NOMO-1 (cell line): Measurements from ENCODE around the gene MAP3K14.
A peak's percentile ranks its signal among the peaks of the same experiment; 100 is the strongest.
"Not testable (repeated sequence)": the region's sequence is repeated elsewhere in the genome, so short reads cannot be mapped to it uniquely, and the experiment has no call there.

ENCODE experiments used
- DNase-seq, 2 experiments: peaks; one replicate each; lab custom pipeline; 2025; ENCODE audit not compliant: unreplicated experiment in 2 of 2; lab: John Stamatoyannopoulos, UW

The MAP3K14 gene

DNA sequence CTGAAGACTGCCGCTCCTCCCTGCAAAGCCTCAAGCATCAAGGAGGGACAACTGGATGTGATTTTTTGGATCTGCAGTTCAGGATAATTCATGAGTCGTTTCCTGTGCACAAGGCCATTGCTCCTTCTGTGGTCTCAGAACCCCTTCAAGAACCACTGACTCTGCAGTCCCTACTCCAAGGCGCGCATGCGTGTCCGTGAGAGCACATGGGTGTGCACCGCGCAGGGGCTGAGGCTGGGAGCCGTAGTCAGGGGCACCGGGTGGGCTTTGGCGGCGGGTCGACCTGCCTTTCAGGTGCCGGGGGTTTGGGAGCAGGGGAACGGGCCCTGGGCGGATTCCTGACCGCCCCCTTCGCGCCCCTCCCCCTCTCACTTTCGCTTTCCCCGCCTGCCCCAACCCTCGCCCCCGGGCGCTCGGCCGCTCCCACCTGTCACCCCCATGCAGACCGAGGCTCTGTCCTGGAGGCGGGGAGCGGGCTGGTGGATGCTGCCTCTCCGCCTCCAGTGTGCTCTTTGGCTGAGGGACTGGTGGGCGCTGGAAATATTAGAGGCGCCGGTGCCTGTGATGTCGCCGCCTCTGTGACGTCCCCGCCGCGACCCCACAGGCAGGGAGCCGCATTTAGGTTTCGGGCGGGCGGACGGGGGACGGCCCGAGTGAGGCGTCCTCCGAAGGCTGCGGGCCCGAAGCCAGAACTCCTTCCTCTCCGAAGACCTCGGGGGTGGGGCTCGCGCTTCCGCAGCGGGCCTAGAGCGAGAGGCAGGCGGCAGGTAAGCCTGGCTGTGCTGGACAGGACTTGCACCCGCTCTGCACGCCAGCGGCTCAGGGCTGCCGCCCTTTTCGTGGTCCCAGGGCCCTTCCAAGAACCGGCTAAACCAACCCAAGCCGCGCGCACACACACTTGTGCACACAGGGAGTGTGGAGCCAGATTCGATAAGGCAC lies 55.0 kb downstream of the MAP3K14 start, which contains the start of gene SPATA32:
SPATA32 (minus strand) TSS at position 518 of the 939 bp plus-strand sequence; CDS start at position 440, 78 bp downstream.
- DNase-seq: no peak

DNA sequence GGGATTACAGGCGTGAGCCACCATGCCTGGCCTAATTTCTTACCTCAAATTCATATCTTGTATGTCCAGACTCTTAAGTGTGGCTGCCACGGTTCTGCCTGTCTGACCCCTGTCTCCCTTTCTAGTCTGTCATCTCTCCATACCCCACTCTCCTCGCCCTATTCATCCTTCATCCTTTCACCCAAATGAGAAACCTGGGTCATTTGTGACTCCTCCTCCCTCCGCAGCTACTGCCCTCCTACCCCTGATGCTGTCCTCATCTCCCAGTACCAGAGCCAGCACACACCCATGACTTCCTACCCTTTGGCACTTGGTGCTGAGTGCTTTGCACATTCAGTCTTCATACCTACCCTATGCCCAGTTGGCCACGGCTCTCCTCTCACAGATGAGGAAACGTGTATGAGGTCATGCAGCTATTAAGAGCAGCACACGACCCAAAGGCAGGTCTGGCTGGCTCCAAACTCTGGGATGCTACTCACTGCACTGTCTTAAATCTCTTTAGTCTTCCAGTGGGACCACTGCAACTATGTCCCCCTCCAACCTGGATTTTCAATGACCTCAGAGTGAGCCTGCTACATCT lies 56.5 kb downstream of the MAP3K14 start:
- no peak for DNase-seq

DNA sequence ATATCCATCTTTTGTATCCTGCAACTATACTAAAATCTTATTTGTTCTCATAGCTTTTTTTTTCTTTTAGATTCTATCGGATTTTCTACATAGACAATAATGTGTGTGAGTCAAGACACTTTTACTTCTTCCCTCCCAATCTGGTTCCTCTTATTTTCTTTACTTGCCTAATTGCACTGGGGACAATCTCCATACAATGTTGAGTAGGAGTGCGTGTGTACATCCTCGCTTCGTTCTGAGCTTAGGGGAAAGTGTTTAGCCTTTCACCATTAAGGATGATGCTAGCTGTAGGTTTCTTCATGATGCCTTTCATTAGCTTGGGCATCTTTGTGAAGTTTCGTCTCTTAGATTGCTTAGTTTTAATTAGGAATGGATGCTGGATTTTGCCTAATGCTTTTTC lies 57.8 kb downstream of the MAP3K14 start:
- DNase-seq: no peak

DNA sequence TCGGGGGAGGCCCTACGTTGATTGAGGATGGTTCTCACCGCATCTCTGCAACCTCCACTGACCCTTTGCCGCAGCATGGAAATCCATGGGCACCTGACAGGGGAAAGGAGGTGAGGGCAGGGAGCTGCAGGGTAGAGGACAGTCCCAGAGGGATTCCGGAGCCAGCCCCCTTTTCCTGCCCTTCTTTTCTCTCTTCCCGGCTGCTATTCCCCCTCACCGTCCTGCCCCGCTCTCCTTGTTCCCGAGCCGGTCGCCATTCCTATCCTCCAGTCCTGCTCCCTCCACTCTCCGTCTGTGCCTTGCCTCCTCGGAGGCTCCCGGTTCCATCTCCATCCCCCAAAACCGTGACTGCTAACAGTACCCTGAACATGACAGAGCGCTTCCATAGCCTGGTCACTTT lies 59.7 kb downstream of the MAP3K14 start:
- DNase-seq: no peak

DNA sequence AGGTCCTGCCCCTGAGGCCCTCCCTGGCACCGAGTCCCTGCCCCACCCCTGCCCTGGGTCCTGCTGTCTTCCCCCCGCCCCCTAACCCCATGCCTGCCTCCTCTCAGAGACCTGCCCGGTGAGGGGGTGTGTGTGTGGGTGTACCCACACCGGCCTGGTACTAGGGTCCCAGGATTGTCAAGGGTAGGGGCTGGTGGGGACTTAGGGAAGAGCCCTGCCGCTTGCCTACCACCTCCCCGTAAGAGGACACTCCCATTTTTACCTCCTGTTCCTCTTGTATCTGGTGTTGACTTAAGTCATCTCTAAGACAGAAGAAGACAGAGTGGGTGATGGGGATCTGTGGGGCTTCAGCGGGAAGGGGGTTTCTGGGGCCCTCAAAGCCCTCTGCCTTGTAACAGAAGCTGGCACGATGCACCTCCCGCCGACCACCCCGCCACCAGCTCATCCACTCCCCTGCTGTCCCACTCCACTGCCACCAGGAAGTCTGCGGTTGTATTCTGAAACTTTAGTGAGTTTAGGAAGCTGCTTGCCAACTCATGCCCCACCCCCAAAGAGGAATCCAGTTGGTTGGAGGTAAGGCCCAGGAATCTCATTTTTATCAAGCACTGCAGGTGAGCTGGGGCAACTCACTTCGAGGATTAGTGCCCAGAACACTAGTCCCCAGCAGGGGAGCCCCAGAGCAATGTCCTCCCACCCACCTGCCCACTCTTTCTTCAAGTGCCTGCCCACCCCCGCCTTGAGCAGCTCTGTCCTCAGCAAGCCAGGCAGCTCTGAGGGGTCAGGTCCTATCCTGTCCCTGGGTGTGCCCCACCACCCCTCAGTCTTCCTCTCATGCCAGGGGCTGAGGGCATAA lies 60.5 kb downstream of the MAP3K14 start:
- no peak for DNase-seq

DNA sequence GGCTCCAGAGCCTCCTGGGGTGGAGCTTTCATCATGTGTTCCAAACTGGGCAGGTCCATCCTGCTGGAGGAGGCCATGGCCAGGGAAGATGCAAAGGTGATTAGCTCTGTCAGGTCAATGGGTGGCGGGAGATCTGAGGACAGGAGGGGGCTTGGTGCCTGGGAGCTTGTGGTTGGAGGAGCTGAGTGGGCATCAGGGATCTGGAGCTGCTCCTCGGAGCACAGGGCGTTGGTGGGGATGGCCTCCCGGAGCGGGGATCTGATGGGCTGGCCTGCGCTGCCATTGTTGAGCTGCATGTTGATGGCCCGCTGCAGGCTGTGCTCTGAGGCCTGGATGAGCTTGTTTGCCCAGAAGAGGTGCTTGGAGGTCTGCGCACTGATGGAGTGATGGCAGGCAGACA lies 61.5 kb downstream of the MAP3K14 start:
- DNase-seq: no peak

DNA sequence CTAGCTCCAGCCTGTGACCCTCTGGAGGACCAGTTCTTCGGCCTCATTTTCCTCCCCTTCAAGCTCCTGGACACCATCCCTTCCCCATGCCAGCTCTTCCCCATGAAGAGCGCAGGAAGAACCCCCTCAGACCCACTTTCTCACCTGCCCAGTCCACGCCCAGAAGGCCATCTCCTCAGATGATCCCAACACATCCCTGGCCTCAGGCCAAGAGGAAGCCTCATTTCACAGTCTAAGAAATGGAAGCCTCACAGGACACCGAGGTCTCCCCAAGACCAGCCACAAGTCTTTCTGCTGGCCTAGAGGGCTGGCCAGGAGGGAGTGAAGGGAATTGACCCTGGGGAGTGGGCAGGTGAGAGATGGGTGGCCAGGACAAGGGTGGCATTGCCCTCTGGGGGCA lies 62.9 kb downstream of the MAP3K14 start:
- no peak for DNase-seq

DNA sequence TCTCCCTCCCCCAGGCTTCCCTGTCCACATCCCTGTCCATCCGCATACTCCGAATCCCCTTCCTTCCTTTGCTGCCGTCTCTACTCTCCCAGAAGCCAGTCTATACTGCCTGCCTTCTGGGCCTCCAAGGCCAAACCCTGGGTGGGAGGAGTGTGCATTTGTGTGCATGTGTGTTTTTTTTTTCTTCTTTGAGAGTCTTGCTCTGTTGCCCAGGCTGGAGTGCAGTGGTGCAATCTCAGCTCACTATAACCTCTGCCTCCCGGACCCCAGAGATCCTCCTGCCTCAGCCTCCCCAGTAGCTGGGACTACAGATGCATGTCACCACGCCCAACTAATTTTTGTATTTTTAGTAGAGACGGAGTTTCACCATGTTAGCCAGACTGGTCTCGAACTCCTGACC lies 63.6 kb downstream of the MAP3K14 start:
- not testable (repeated sequence) for DNase-seq

DNA sequence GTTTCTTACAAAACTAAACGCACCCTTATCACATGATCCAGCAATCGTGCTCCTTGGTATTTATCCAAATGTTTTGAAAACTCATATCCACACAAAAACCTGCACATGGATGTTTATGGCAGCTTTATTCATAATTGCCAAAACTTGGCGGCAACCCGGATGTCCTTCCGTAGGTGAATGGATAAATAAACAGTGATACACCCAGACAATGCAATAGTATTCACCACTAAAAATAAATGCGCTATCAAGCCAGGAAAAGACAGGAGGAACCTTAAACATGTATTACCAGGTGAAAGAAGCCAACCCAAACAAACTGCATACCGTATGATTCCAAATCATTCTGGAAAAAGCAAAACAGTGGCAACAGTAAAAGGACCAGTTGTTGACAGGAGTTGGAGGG lies 64.9 kb downstream of the MAP3K14 start:
- no peak for DNase-seq

DNA sequence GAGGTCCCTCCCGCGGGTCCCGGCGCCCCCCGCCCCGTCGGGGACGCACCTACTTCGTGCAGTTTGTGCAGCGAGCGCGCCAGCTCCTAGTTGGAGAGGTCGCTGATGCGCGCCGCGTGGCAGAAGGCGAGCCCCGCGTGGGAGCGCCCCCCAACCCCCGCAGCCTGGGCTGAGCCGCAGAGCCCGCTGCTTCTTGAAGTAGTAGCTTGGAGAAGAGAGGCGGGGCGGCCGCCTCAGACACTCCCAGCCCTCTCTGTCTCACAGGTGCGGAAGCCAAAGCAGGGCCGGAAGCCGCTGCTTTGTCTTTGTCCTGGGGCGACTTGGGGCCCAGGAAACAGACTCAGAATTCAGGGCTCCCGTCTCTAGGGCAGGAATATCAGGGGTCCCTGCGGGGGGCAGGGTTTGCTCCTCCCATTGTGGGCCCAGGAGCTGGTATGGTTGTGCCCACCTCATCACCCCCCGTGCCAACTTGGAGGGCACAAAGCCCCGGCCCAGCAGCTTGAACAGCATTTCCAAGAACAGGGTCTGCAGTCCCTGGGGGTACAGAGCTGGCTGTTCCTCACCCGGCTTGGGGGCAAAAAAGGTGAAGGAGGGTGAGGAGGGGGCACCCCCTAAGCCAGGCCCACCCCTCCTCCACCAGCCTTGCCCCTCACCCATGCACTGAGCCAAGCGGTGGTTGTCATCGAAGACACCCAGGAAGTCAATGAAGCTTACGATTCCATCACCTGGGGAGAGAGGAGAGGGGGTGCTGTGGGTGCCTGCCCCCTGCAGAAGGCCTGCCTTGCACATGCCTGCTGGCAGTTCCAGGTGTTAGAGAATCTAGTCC lies 68.5 kb downstream of the MAP3K14 start:
- DNase-seq: peak; percentile 48 to 72

DNA sequence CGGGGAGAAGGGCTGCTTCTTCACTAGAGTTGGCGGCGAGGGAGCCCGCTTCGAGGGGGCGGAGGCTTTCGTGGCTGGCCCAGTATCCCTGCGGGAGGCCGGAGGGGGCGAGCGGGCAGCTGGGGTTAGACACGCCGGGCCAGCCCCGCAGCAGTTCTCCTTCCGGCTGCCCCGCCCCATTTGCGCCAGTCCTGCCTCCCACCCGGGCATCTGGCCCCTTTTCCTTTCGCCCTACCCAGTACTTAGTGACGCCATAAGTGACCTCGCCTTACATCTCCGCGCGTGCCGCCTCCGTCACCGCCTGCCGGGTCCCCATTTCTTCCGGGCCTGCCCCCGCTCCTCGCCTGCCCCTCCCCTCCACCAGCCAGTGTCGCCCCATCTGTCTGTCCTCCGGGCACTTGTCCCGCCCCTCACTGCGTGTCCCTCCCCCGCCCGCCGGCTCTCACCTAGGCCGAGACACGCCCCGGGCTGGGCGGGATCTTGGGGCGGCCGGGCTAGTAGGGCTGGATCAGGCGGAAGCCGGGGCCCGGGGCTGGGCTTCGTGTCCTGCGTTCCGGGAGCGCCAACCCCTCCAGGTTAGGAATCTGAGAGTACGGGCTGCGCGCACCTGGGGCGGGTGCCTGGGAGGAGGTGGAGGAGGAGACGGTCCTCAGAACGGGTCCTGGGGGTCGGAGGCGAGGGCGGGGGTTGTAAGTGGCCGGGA lies 69.2 kb downstream of the MAP3K14 start:
- peak; percentile 96 to 98 for DNase-seq

DNA sequence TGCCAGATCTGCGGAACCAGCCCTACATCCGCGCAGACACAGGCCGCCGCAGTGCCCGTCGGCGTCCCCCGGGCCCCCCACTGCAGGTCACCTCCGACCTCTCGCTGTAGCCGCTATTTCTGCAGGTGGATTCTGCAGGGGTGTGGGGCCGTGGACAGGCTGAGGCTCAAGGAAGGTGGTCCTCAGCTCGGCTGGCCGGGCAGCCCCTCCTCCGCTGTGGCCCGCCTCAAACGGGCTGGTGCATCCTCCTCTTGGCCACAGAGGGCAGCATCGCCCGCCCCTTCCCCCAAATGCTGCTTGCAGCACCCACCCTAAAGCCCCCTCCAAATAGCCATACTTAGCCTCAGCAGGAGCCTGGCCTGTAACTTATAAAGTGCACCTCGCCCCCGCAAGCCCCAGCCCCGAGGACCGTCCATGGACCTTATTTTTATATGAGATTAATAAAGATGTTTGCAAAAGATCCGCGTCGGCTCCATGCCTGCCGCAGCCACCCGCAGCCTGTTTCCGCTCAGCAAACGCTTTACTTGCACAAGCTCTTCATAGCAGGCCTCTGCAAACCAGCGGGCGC lies 69.9 kb downstream of the MAP3K14 start:
- no peak for DNase-seq

DNA sequence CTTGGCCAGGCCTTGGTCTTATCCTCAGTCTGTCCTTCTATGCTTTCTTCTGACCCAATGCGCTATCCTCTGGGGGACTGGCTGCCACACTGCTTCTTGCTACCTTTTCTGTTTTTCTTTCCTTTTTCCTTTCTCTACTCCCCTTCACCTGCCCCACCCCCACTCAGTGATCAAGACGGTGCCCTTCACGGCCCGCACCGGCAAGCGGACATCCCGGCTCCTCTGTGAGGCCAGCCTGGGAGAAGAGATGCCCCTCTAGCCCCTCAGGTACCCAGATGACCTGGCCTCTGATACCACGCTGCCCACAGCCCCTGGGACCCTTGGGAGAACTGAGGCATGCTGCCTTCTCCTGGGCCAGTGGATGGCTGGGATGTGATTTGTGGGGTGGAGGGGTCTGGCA lies 70.5 kb downstream of the MAP3K14 start:
- DNase-seq: no peak

DNA sequence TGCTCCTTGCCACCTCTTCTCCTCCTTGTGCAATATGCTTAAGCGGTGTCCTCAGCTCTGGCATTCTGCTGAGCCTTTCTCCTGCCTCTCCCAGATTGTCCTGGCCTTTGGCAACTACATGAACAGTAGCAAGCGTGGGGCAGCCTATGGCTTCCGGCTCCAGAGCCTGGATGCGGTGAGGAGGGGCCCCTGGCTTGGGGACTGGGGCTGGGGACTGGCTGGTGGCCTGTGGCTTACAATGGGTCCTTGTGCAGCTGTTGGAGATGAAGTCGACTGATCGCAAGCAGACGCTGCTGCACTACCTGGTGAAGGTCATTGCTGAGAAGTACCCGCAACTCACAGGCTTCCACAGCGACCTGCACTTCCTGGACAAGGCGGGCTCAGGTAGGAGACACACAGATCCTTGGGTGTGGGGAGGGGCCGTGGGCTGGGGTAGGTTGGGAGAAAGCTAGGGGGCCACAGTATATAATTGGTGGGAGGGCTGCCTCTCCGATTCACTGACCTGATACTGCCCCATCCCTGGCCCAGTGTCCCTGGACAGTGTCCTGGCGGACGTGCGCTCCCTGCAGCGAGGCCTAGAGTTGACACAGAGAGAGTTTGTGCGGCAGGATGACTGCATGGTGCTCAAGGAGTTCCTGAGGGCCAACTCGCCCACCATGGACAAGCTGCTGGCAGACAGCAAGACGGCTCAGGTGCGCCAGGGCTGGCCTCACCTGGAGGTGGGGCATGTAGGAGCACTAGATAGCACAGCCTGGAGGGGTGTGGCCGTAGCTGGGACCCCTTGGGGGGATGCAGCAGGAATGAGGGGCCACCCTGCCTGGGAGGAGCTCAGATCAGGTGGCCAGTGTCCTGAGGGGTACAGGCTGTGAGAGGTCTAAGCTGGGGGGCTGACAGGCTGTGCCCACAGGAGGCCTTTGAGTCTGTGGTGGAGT lies 71.8 kb downstream of the MAP3K14 start:
- DNase-seq: no peak

DNA sequence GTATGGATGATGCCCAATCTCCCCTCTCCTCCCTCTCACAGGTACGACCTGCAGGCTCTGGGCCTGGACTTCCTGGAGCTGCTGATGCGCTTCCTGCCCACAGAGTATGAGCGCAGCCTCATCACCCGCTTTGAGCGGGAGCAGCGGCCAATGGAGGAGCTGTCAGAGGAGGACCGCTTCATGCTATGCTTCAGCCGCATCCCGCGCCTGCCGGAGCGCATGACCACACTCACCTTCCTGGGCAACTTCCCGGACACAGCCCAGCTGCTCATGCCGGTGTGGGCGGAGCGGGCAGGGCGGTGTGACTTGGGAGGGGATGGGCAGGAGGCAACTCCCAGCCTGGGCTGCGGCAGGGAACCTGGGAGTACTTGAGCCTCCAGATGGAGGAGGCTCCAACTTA lies 73.1 kb downstream of the MAP3K14 start:
- DNase-seq: no peak

DNA sequence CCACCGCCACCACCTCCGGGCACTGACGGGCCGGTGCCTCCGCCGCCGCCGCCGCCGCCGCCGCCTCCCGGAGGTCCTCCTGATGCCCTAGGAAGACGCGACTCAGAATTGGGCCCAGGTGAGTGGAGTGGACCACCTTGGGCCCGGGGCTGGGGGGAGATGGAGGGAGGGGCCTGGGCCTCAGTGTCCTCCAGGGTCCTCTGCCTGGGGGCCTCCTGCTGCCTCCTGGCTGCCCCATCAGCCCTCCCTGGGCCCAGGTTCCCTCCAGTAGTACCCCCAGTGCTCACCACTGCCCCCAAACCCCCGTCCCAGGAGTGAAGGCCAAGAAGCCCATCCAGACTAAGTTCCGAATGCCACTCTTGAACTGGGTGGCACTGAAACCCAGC lies 74.8 kb downstream of the MAP3K14 start:
- no peak for DNase-seq

DNA sequence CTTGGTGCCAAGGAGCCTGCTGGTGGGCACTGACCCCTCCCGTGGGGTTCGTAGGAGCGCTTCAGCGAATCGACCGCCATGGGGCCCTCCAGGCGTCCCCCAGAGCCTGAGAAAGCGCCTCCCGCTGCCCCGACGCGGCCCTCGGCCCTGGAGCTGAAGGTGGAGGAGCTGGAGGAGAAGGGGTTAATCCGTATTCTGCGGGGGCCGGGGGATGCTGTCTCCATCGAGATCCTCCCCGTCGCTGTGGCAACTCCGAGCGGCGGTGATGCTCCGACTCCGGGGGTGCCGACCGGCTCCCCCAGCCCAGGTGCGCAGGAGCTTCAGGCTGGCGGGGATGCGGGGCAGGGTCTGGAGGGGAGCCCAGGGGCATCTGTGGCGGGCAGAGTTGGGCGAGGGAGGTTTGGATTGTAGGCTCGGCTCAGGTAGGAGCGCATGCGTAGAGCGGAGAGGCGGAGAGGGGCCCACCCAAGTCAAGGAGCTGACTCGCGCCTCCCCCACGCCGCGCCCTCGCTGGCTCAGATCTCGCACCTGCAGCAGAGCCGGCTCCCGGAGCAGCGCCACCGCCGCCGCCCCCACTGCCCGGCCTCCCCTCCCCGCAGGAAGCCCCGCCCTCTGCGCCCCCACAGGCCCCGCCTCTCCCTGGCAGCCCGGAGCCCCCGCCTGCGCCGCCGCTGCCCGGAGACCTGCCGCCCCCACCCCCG lies 75.3 kb downstream of the MAP3K14 start:
- no peak for DNase-seq

DNA sequence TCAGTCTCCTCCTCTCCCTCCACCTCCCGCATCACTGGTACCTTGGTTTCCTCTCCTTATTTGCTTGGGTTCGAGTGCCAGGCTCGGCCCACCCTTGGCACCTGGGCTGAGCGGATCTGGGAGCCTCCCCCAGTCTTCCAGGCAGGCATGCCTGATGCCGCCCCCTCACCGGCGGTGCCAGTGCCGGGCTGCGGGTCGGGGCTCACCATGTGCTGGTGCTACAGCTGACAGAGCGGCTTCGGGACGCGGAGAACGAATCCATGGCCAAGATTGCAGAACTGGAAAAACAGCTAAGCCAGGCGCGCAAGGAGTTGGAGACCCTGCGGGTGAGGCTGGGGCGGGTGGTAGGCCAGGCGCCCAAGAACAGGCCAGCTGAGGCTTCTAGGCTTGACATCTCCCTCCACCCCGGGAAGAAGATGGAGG lies 75.9 kb downstream of the MAP3K14 start:
- no peak for DNase-seq
